Endothelial cell of umbilical vein (primary cell): ENCODE measurements around the gene TEX44. TPM values are rescaled to one million over a fixed set of nuclear protein-coding genes. Genes with fewer than 3 reads are reported as not detected.

Source experiments
- BruUV-seq: library from RNA; stranded (reverse); fragments of 400-500 nt; replicated peaks from 2 replicates; lab custom pipeline; 2021; lab: Mats Ljungman, UMichigan
- CTCF ChIA-PET: fragments of 300-600, 350-600 bp; sonication (Branson Sonifier 250); formaldehyde crosslinking; loops from one replicate; lab custom pipeline; 2021; ENCODE audit warnings: antibody characterized with exemption, inconsistent platforms; lab: Charles Lee
- POLR2A ChIA-PET: fragments of 300-600, 350-600 bp; sonication (Branson Sonifier 250); formaldehyde crosslinking; loops from one replicate; lab custom pipeline; 2021; ENCODE audit warnings: antibody characterized with exemption, inconsistent platforms; lab: Charles Lee
- DNase-seq: peaks from one replicate; pipeline ENCODE4 v3.0.0-alpha.2; 2011; ENCODE audit warnings: low read depth, low spot score
- FAIRE-seq: peaks from 2 replicates; lab custom pipeline; 2011; peaks lifted over from hg19 to GRCh38; lab: Jason Lieb, UNC
- H2AFZ ChIP-seq: 2 replicates; pipeline ENCODE4 v1.6.0; 2012; ENCODE audit warnings: low read depth, low read length, control low read depth, inconsistent platforms
- H3K27ac ChIP-seq: 2 replicates; pipeline ENCODE4 v1.5.1; 2011; ENCODE audit warnings: low read depth, mild to moderate bottlenecking, control low read depth, low read length, moderate library complexity; ENCODE audit not compliant: insufficient read depth
- H3K27me3 ChIP-seq, 2 experiments: 2 replicates each; pipeline versions ENCODE4 v1.6.0 to v1.6.1; 2011; ENCODE audit warnings: low read length in 2 of 2, mixed read lengths in 1 of 2; ENCODE audit not compliant: control insufficient read depth in 2 of 2, insufficient read depth in 2 of 2
- H3K36me3 ChIP-seq, 2 experiments: 2 replicates in 1 of 2; 3 replicates in 1 of 2; pipeline ENCODE4 v1.5.1; 2011; ENCODE audit warnings: low read length in 2 of 2, mild to moderate bottlenecking in 1 of 2, moderate library complexity in 1 of 2; ENCODE audit not compliant: control insufficient read depth in 2 of 2, insufficient read depth in 2 of 2; ENCODE audit errors: extremely low read depth in 1 of 2
- H3K4me1 ChIP-seq: 3 replicates; pipeline ENCODE4 v1.5.1; 2011; ENCODE audit warnings: mild to moderate bottlenecking, low read length; ENCODE audit not compliant: control insufficient read depth, insufficient read depth; ENCODE audit errors: extremely low read depth
- H3K4me2 ChIP-seq: 2 replicates; pipeline ENCODE4 v1.6.1; 2011; ENCODE audit warnings: low read length, control low read depth, mixed read lengths; ENCODE audit not compliant: insufficient read depth
- H3K4me3 ChIP-seq, 3 experiments: fragments of 200-600 bp in 1 of 3; sonication (generic), shearing (Covaris generic) in 1 of 3; replicated peaks in 1 of 3; 2 replicates each; pipeline ENCODE4 v1.5.1; 2011 to 2016; ENCODE audit warnings: control low read depth in 3 of 3, low read length in 3 of 3, mild to moderate bottlenecking in 2 of 3, inconsistent platforms in 1 of 3, low read depth in 1 of 3, moderate library complexity in 1 of 3; ENCODE audit not compliant: insufficient read depth in 1 of 3
- H3K79me2 ChIP-seq: 2 replicates; pipeline ENCODE4 v1.6.0; 2012; ENCODE audit warnings: low read length, inconsistent platforms; ENCODE audit not compliant: control insufficient read depth, insufficient read depth
- H3K9ac ChIP-seq: replicated peaks from 2 replicates; pipeline ENCODE3; 2011; ENCODE audit warnings: low read length, control low read depth; ENCODE audit not compliant: insufficient read depth; ENCODE audit errors: extremely low read depth
- H3K9me1 ChIP-seq: replicated peaks from 3 replicates; pipeline ENCODE4 v1.6.0; 2011; ENCODE audit warnings: mild to moderate bottlenecking, low read length; ENCODE audit not compliant: control insufficient read depth, insufficient read depth; ENCODE audit errors: extremely low read depth
- H3K9me3 ChIP-seq: replicated peaks from 2 replicates; pipeline ENCODE4 v1.5.1; 2012; ENCODE audit warnings: low read length, inconsistent platforms; ENCODE audit not compliant: control insufficient read depth, insufficient read depth
- H4K20me1 ChIP-seq: replicated peaks from 2 replicates; pipeline ENCODE3; 2011; ENCODE audit warnings: mild to moderate bottlenecking, low read length; ENCODE audit not compliant: control insufficient read depth, insufficient read depth; ENCODE audit errors: extremely low read depth
- EZH2 ChIP-seq: IDR thresholded peaks from 2 replicates; pipeline ENCODE4 v1.6.1; 2012; ENCODE audit warnings: borderline replicate concordance, low read depth, mild to moderate bottlenecking, moderate library complexity, low read length, inconsistent platforms; ENCODE audit not compliant: severe bottlenecking
- FOS ChIP-seq: IDR thresholded peaks from 2 replicates; pipeline ENCODE4 v1.6.1; 2011; ENCODE audit warnings: mild to moderate bottlenecking, low read length, moderate library complexity, borderline replicate concordance; ENCODE audit not compliant: insufficient read depth
- GATA2 ChIP-seq: IDR thresholded peaks from 2 replicates; pipeline ENCODE4 v1.7.0; 2011; ENCODE audit warnings: low read depth, mild to moderate bottlenecking, moderate library complexity, mixed read lengths, low read length; ENCODE audit not compliant: insufficient read length, insufficient read depth
- JUN ChIP-seq: IDR thresholded peaks from 2 replicates; pipeline ENCODE4 v1.6.1; 2011; ENCODE audit warnings: borderline replicate concordance, low read depth; ENCODE audit not compliant: insufficient read length, insufficient read depth
- MYC ChIP-seq: IDR thresholded peaks from one replicate; pipeline ENCODE4 v1.6.1; 2011; ENCODE audit warnings: mild to moderate bottlenecking, low read depth, low read length
- POLR2A ChIP-seq: IDR thresholded peaks from 2 replicates; pipeline ENCODE4 v1.6.1; 2012; ENCODE audit warnings: low read depth, mild to moderate bottlenecking, control low read depth, low read length
- POLR2AphosphoS5 ChIP-seq: IDR thresholded peaks from 2 replicates; pipeline ENCODE4 v1.6.1; 2012; ENCODE audit warnings: low read depth, mild to moderate bottlenecking, control low read depth, low read length, moderate library complexity; ENCODE audit not compliant: insufficient read depth
- dilution Hi-C: fragments of 300-500 bp; cut with MboI; formaldehyde crosslinking; loops from one replicate; pipeline ENCODE4 v1.15.0; 2019; ENCODE audit warnings: low sequenced_read_pairs; ENCODE audit not compliant: extremely low pct_ligation_motif_present
- intact Hi-C: fragments of 100-400 bp; cut with micrococcal nuclease; formaldehyde crosslinking; loops from one replicate; pipeline ENCODE4 v1.10.0; 2022
- polyA plus RNA-seq, 4 experiments: library from polyadenylated mRNA; depleted of rRNA in 3 of 4; stranded (reverse) in 3 of 4; unstranded in 1 of 4; fragments of >200 nt; gene quantifications; 2 replicates each; pipeline versions ENCODE4 v1.2.1 to v1.2.3, GENCODE V29; 2011 to 2012; ENCODE audit warnings: missing spikeins in 1 of 4
- total RNA-seq: library from RNA; stranded (reverse); gene quantifications from 2 replicates; pipeline ENCODE4 v1.2.3, GENCODE V29; 2021
- TF ChIP-seq, protein P1 (sequence below): IDR thresholded peaks from 2 replicates; pipeline ENCODE4 v1.6.1; 2011; ENCODE audit not compliant: insufficient read depth, insufficient read length
- TF ChIP-seq, protein P2 (sequence below), 2 donors: IDR thresholded peaks; 1 replicate in 1 of 2; 2 replicates in 1 of 2; pipeline ENCODE4 v1.5.1; 2011; ENCODE audit warnings: low read length in 2 of 2, mild to moderate bottlenecking in 2 of 2, moderate library complexity in 2 of 2, control low read depth in 1 of 2, inconsistent platforms in 1 of 2, low read depth in 1 of 2; ENCODE audit not compliant: insufficient read depth in 1 of 2; ENCODE audit errors: extremely low read depth in 1 of 2

TEX44 gene
- total and polyA plus RNA-seq, 2 donors (not counting 3 experiments of a cell fraction or from before 2014, with no cell fraction given): not detected

DNA sequence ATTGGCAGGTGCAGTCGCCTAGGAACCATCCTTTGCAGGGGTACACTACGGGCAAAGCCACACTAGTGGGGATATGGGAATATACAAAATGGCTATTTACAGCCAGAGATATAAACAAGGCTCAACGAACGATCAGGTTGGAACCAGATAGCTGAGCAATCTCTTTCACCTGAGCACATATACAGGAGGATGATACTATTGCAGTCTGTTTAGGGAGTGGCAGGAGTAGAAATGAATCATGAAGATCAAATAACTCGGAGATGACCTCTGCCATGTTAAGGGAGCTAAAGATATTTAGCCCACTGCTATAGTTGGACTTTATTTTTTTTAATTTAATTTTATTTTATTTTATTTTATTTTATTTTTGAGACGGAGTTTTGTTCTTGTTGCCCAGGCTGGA lies 33.8 kb downstream of the TEX44 start:
- dilution Hi-C loops: no loop called here

DNA sequence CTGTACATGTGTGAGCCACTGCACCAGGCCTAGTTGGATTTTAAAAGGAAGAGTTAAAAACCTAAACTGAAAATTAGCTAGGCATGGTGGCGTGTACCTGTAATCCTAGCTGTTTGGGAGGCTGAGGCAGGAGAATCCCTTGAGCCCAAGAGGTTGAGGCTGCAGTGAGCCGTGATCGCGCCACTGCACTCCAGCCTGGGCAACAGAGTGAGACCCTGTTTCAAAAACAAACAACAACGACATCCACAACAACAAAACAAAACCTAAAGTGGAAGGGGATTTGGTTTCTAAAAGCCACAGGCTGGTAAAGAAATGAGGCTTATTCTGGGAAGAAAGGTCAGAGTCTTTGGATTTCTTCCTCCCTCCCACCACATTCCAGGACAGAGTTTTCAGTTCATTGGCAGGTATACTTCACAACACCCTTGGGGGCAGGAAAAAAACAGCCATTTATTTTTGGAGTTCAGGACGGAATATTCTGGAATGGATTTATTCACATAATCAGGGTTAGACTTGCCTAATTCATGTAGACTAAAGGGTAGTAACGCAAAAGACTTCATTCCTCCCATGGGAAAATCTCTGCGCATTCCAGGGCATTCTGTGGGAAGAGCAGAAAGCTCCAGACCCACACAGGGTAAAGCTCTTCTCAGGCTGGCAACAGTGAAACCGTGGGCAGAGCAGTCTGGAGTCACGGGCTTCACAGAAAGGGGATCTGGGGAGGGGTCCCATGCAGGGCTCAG lies 34.9 kb downstream of the TEX44 start:
- H3K27ac ChIP-seq: no peak overlapping the region
- no peaks in the 10 kb centered on the region for H3K4me1 ChIP-seq
- DNase-seq: no peak
- H3K4me3 ChIP-seq: no peak overlapping the region
- no peaks in the 10 kb centered on the region for H3K27me3 ChIP-seq
- no TSS peak for BruUV-seq
- no peaks in the 10 kb centered on the region for H3K79me2 ChIP-seq
- H3K9me1 ChIP-seq: no peaks in the 10 kb centered on the region
- H2AFZ ChIP-seq: peak overlapping the region; percentile 79
- peak overlapping the region; percentile 2 for H3K4me2 ChIP-seq
- dilution Hi-C loops: no loop called here
- no peaks in the 10 kb centered on the region for H4K20me1 ChIP-seq
- CTCF ChIA-PET: interaction anchor here (1.0 to 2.2 kb wide), 10 partner anchors 10 to 105 kb away, joined by 3 to 9 read pairs (median 6); no protein-coding TSS in a partner anchor
- H3K36me3 ChIP-seq: no peaks in the 10 kb centered on the region
- intact Hi-C loops: no loop called here
- no peak overlapping the region for H3K9ac ChIP-seq
- POLR2A ChIA-PET: interaction anchor here (0.6 kb wide), 1 partner anchor 17 kb away, joined by 4 read pairs; no protein-coding TSS in a partner anchor
- H3K9me3 ChIP-seq: no peaks in the 10 kb centered on the region
- TF ChIP-seq, protein P1, sequence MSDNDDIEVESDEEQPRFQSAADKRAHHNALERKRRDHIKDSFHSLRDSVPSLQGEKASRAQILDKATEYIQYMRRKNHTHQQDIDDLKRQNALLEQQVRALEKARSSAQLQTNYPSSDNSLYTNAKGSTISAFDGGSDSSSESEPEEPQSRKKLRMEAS: no peak
- TF ChIP-seq POLR2AphosphoS5 (no peak), EZH2 (no peak), POLR2A (no peak), JUN (no peak), GATA2 (no peak), MYC (no peak), FOS (no peak)
- TF ChIP-seq, protein P2, sequence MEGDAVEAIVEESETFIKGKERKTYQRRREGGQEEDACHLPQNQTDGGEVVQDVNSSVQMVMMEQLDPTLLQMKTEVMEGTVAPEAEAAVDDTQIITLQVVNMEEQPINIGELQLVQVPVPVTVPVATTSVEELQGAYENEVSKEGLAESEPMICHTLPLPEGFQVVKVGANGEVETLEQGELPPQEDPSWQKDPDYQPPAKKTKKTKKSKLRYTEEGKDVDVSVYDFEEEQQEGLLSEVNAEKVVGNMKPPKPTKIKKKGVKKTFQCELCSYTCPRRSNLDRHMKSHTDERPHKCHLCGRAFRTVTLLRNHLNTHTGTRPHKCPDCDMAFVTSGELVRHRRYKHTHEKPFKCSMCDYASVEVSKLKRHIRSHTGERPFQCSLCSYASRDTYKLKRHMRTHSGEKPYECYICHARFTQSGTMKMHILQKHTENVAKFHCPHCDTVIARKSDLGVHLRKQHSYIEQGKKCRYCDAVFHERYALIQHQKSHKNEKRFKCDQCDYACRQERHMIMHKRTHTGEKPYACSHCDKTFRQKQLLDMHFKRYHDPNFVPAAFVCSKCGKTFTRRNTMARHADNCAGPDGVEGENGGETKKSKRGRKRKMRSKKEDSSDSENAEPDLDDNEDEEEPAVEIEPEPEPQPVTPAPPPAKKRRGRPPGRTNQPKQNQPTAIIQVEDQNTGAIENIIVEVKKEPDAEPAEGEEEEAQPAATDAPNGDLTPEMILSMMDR (IDR thresholded peaks at IDR 0.05; ENCODE audit: extremely low read depth in 1 of 2, insufficient read depth in 1 of 2, low read depth in 1 of 2, low read length in 2 of 2): no peak
- FAIRE-seq: no peak

More for the DNA sequence above, 33.8 kb downstream of the TEX44 start:
- no TSS peak for BruUV-seq
- DNase-seq (no peak), FAIRE-seq (no peak)
- H3K4me3 ChIP-seq: no peak overlapping the region
- H3K4me1 ChIP-seq: no peaks in the 10 kb centered on the region
- intact Hi-C loops: no loop called here
- H3K27ac ChIP-seq: no peak overlapping the region
- no peaks in the 10 kb centered on the region for H3K9me3 ChIP-seq
- H3K36me3 ChIP-seq: no peaks in the 10 kb centered on the region
- POLR2A ChIA-PET: no interaction called here
- H4K20me1 ChIP-seq: no peaks in the 10 kb centered on the region
- H3K27me3 ChIP-seq: no peaks in the 10 kb centered on the region
- H3K9ac ChIP-seq: no peak overlapping the region
- H2AFZ ChIP-seq: no peak overlapping the region
- H3K9me1 ChIP-seq: no peaks in the 10 kb centered on the region
- CTCF ChIA-PET: interaction anchor here (1.2 to 2.2 kb wide), 5 partner anchors 9 to 48 kb away, joined by 3 to 9 read pairs (median 6); no protein-coding TSS in a partner anchor
- H3K79me2 ChIP-seq: no peaks in the 10 kb centered on the region
- no peak overlapping the region for H3K4me2 ChIP-seq
- no peak for TF ChIP-seq POLR2AphosphoS5
- no peak for TF ChIP-seq JUN
- no peak for TF ChIP-seq MYC
- no peak for TF ChIP-seq GATA2
- TF ChIP-seq FOS: no peak
